Measurements from ENCODE around the gene UBAC2.
"Not testable (repeated sequence)": the region's sequence is repeated elsewhere in the genome, so short reads cannot be mapped to it uniquely, and the experiment has no call there.

UBAC2 gene

GRCh38 chr13:99203601-99204579 lies 3.2 kb downstream of the UBAC2 start:
- Histone ChIP-seq H3K9ac (ENCODE audit: low read depth, low read length) (no peak overlapping the region), H3K4me1 (ENCODE audit: control insufficient read depth, insufficient read depth, low read length) (peaks cover 17% of the 10 kb centered on the region), H3K27ac (ENCODE audit: low read depth, low read length) (no peak overlapping the region)

GRCh38 chr13:99205621-99206220 lies 5.1 kb downstream of the UBAC2 start:
- H3K36me3 ChIP-seq (ENCODE audit: control insufficient read depth, insufficient read depth, low read length) = peaks cover 9% of the 10 kb centered on the region
- peaks cover 15% of the 10 kb centered on the region for H3K4me1 ChIP-seq (ENCODE audit: control insufficient read depth, insufficient read depth, low read length)
- no peak overlapping the region for H3K4me3 ChIP-seq (ENCODE audit: low read depth, low read length)
- no peak overlapping the region for H3K27ac ChIP-seq (ENCODE audit: low read depth, low read length)
- no peak overlapping the region for H3K9ac ChIP-seq (ENCODE audit: low read depth, low read length)
- no peaks in the 10 kb centered on the region for H3K27me3 ChIP-seq (ENCODE audit: control insufficient read depth, insufficient read depth, low read length)
- no peaks in the 10 kb centered on the region for H3K9me3 ChIP-seq (ENCODE audit: control insufficient read depth, insufficient read depth, low read length)

More at GRCh38 chr13:99203601-99204579, 3.2 kb downstream of the UBAC2 start:
- Histone ChIP-seq H3K27me3 (ENCODE audit: control insufficient read depth, insufficient read depth, low read length) (no peaks in the 10 kb centered on the region), H3K4me3 (ENCODE audit: low read depth, low read length) (no peak overlapping the region), H3K36me3 (ENCODE audit: control insufficient read depth, insufficient read depth, low read length) (peaks cover 9% of the 10 kb centered on the region), H3K9me3 (ENCODE audit: control insufficient read depth, insufficient read depth, low read length) (no peaks in the 10 kb centered on the region)

- Histone ChIP-seq H3K4me1 (ENCODE audit: control insufficient read depth, insufficient read depth, low read length) (peaks cover 15% of the 10 kb centered on the region), H3K9me3 (ENCODE audit: control insufficient read depth, insufficient read depth, low read length) (no peaks in the 10 kb centered on the region), H3K36me3 (ENCODE audit: control insufficient read depth, insufficient read depth, low read length) (peaks cover 9% of the 10 kb centered on the region), H3K4me3 (ENCODE audit: low read depth, low read length) (no peak overlapping the region), H3K27ac (ENCODE audit: low read depth, low read length) (no peak overlapping the region), H3K27me3 (ENCODE audit: control insufficient read depth, insufficient read depth, low read length) (no peaks in the 10 kb centered on the region), H3K9ac (ENCODE audit: low read depth, low read length) (no peak overlapping the region)
These were observed 5.6 kb downstream of the UBAC2 start for GRCh38 chr13:99206226-99206625.

GRCh38 chr13:99206873-99207272 lies 6.2 kb downstream of the UBAC2 start:
- Histone ChIP-seq H3K36me3 (ENCODE audit: control insufficient read depth, insufficient read depth, low read length) (peaks cover 9% of the 10 kb centered on the region), H3K27me3 (ENCODE audit: control insufficient read depth, insufficient read depth, low read length) (no peaks in the 10 kb centered on the region), H3K4me1 (ENCODE audit: control insufficient read depth, insufficient read depth, low read length) (peaks cover 15% of the 10 kb centered on the region), H3K4me3 (ENCODE audit: low read depth, low read length) (no peak overlapping the region), H3K27ac (ENCODE audit: low read depth, low read length) (no peak overlapping the region), H3K9ac (ENCODE audit: low read depth, low read length) (no peak overlapping the region), H3K9me3 (ENCODE audit: control insufficient read depth, insufficient read depth, low read length) (no peaks in the 10 kb centered on the region)

- Histone ChIP-seq H3K9ac (ENCODE audit: low read depth, low read length) (no peak overlapping the region), H3K4me1 (ENCODE audit: control insufficient read depth, insufficient read depth, low read length) (peaks cover 10% of the 10 kb centered on the region), H3K27me3 (ENCODE audit: control insufficient read depth, insufficient read depth, low read length) (no peaks in the 10 kb centered on the region), H3K9me3 (ENCODE audit: control insufficient read depth, insufficient read depth, low read length) (no peaks in the 10 kb centered on the region), H3K36me3 (ENCODE audit: control insufficient read depth, insufficient read depth, low read length) (peaks cover 9% of the 10 kb centered on the region), H3K27ac (ENCODE audit: low read depth, low read length) (no peak overlapping the region), H3K4me3 (ENCODE audit: low read depth, low read length) (no peak overlapping the region)
These were observed 6.9 kb downstream of the UBAC2 start for GRCh38 chr13:99207511-99207910.

- Histone ChIP-seq H3K27me3 (ENCODE audit: control insufficient read depth, insufficient read depth, low read length) (no peaks in the 10 kb centered on the region), H3K27ac (ENCODE audit: low read depth, low read length) (no peak overlapping the region), H3K9me3 (ENCODE audit: control insufficient read depth, insufficient read depth, low read length) (no peaks in the 10 kb centered on the region), H3K9ac (ENCODE audit: low read depth, low read length) (no peak overlapping the region), H3K36me3 (ENCODE audit: control insufficient read depth, insufficient read depth, low read length) (peaks cover 9% of the 10 kb centered on the region), H3K4me3 (ENCODE audit: low read depth, low read length) (no peak overlapping the region), H3K4me1 (ENCODE audit: control insufficient read depth, insufficient read depth, low read length) (peaks cover 8% of the 10 kb centered on the region)
These were observed 7.5 kb downstream of the UBAC2 start for GRCh38 chr13:99208185-99208584.

- no peaks in the 10 kb centered on the region for H3K9me3 ChIP-seq (ENCODE audit: control insufficient read depth, insufficient read depth, low read length)
- no peak overlapping the region for H3K9ac ChIP-seq (ENCODE audit: low read depth, low read length)
- no peaks in the 10 kb centered on the region for H3K27me3 ChIP-seq (ENCODE audit: control insufficient read depth, insufficient read depth, low read length)
- peaks cover 10% of the 10 kb centered on the region for H3K4me1 ChIP-seq (ENCODE audit: control insufficient read depth, insufficient read depth, low read length)
- no peak overlapping the region for H3K27ac ChIP-seq (ENCODE audit: low read depth, low read length)
- H3K4me3 ChIP-seq (ENCODE audit: low read depth, low read length) = no peak overlapping the region
- peaks cover 9% of the 10 kb centered on the region for H3K36me3 ChIP-seq (ENCODE audit: control insufficient read depth, insufficient read depth, low read length)
These were observed 8.3 kb downstream of the UBAC2 start for GRCh38 chr13:99208845-99209527.

- H3K27ac ChIP-seq (ENCODE audit: low read depth, low read length); H3K4me3 ChIP-seq (ENCODE audit: low read depth, low read length); H3K36me3 ChIP-seq (ENCODE audit: control insufficient read depth, insufficient read depth, low read length); H3K9ac ChIP-seq (ENCODE audit: low read depth, low read length); H3K27me3 ChIP-seq (ENCODE audit: control insufficient read depth, insufficient read depth, low read length); H3K9me3 ChIP-seq (ENCODE audit: control insufficient read depth, insufficient read depth, low read length): not testable (repeated sequence)
- H3K4me1 ChIP-seq (ENCODE audit: control insufficient read depth, insufficient read depth, low read length) = peaks cover 26% of the 10 kb centered on the region
These were observed 10.0 kb downstream of the UBAC2 start for GRCh38 chr13:99210627-99211026.

- Histone ChIP-seq H3K9me3 (ENCODE audit: control insufficient read depth, insufficient read depth, low read length) (no peaks in the 10 kb centered on the region), H3K36me3 (ENCODE audit: control insufficient read depth, insufficient read depth, low read length) (no peaks in the 10 kb centered on the region; the same call in 1 of the 2 replicates), H3K4me3 (ENCODE audit: low read depth, low read length) (no peak overlapping the region), H3K27me3 (ENCODE audit: control insufficient read depth, insufficient read depth, low read length) (no peaks in the 10 kb centered on the region), H3K4me1 (ENCODE audit: control insufficient read depth, insufficient read depth, low read length) (peaks cover 26% of the 10 kb centered on the region), H3K27ac (ENCODE audit: low read depth, low read length) (no peak overlapping the region), H3K9ac (ENCODE audit: low read depth, low read length) (no peak overlapping the region)
These were observed 10.9 kb downstream of the UBAC2 start for GRCh38 chr13:99211421-99212035.

GRCh38 chr13:99214232-99214631 lies 13.6 kb downstream of the UBAC2 start:
- peaks cover 18% of the 10 kb centered on the region for H3K4me1 ChIP-seq (ENCODE audit: control insufficient read depth, insufficient read depth, low read length)
- H3K36me3 ChIP-seq (ENCODE audit: control insufficient read depth, insufficient read depth, low read length) = no peaks in the 10 kb centered on the region
- no peaks in the 10 kb centered on the region for H3K9me3 ChIP-seq (ENCODE audit: control insufficient read depth, insufficient read depth, low read length)
- no peaks in the 10 kb centered on the region for H3K27me3 ChIP-seq (ENCODE audit: control insufficient read depth, insufficient read depth, low read length)
- no peak overlapping the region for H3K4me3 ChIP-seq (ENCODE audit: low read depth, low read length)
- peak overlapping the region; percentile 51 for H3K27ac ChIP-seq (ENCODE audit: low read depth, low read length)
- H3K9ac ChIP-seq (ENCODE audit: low read depth, low read length) = no peak overlapping the region

All from HUES48 (cell line).